K562 (cell line): Measurements from ENCODE around the gene CRYBG2. TPM values are rescaled to one million over a fixed set of nuclear protein-coding genes. Genes with fewer than 3 reads are reported as not detected.

Experiments used
- ATAC-seq: fragments of 200-7000 bp; cut with Tn5 transposase; 3 replicates; pipeline ENCODE4 v1.9.1; 2020; ENCODE audit warnings: moderate library complexity
- BruUV-seq: library from RNA; stranded (reverse); fragments of 400-500 nt; replicated peaks from 2 replicates; lab custom pipeline; 2021; lab: Mats Ljungman, UMichigan
- CTCF ChIA-PET: fragments of 300-600 bp; formaldehyde crosslinking; extraction: SDS; loops from one replicate; lab custom pipeline; 2021; ENCODE audit warnings: low intra/inter-chr PET ratio; lab: Yijun Ruan, JAX
- POLR2A ChIA-PET: fragments of 300-600, 350-650 bp; sonication (Branson Sonifier 250); formaldehyde crosslinking; extraction: SDS; loops from one replicate; lab custom pipeline; 2021; ENCODE audit warnings: antibody characterized with exemption, inconsistent platforms; lab: Yijun Ruan, JAX
- DNase-seq, 4 experiments: peaks; one replicate each; pipeline versions ENCODE4 v3.0.0 to v3.0.0-alpha.2; 2011 to 2018; ENCODE audit warnings: low spot score in 3 of 4, mixed read lengths in 3 of 4; ENCODE audit errors: extremely low read depth in 1 of 4
- FAIRE-seq: peaks from 2 replicates; lab custom pipeline; 2011; peaks lifted over from hg19 to GRCh38; lab: Jason Lieb, UNC
- H2AFZ ChIP-seq: 2 replicates; pipeline ENCODE4 v1.6.0; 2011; ENCODE audit warnings: low read depth, low read length, control low read depth, inconsistent platforms
- H3K27ac ChIP-seq: fragments of 200-600 bp; 3 replicates; pipeline ENCODE4 v1.8.0; 2011; ENCODE audit warnings: low read depth, mild to moderate bottlenecking, control low read depth, inconsistent platforms, low read length, moderate library complexity, mixed read lengths; ENCODE audit errors: extremely low read depth
- H3K27me3 ChIP-seq, 2 experiments: fragments of 300-600 bp in 1 of 2; 2 replicates in 1 of 2; 3 replicates in 1 of 2; pipeline versions ENCODE4 v1.6.0 to v1.8.0; 2011; ENCODE audit warnings: inconsistent platforms in 2 of 2, low read length in 2 of 2, mild to moderate bottlenecking in 1 of 2, mixed read lengths in 1 of 2, moderate library complexity in 1 of 2; ENCODE audit not compliant: control insufficient read depth in 2 of 2, insufficient read depth in 2 of 2
- H3K36me3 ChIP-seq: fragments of 300-600 bp; 3 replicates; pipeline ENCODE4 v1.8.0; 2011; ENCODE audit warnings: mild to moderate bottlenecking, low read length, inconsistent platforms; ENCODE audit not compliant: control insufficient read depth, insufficient read depth
- H3K4me1 ChIP-seq, 2 experiments: fragments of 200-600 bp in 1 of 2; replicated peaks in 1 of 2; 2 replicates in 1 of 2; 3 replicates in 1 of 2; pipeline versions ENCODE4 v1.5.1 to v1.8.0; 2011; ENCODE audit warnings: inconsistent platforms in 2 of 2, low read length in 2 of 2, mild to moderate bottlenecking in 1 of 2, mixed read lengths in 1 of 2, moderate library complexity in 1 of 2; ENCODE audit not compliant: control insufficient read depth in 2 of 2, insufficient read depth in 2 of 2
- H3K4me2 ChIP-seq: 2 replicates; pipeline ENCODE4 v1.6.1; 2011; ENCODE audit warnings: low read length, control low read depth, inconsistent platforms, mixed read lengths; ENCODE audit not compliant: insufficient read depth
- H3K4me3 ChIP-seq: fragments of 200-600 bp; sonication (generic), shearing (Covaris generic); 2 replicates; pipeline ENCODE4 v1.5.1; 2016; ENCODE audit warnings: control low read depth, inconsistent platforms
- H3K79me2 ChIP-seq: fragments of 200-600 bp; 3 replicates; pipeline ENCODE4 v1.8.0; 2011; ENCODE audit warnings: low read length, inconsistent platforms; ENCODE audit not compliant: control insufficient read depth, insufficient read depth
- H3K9ac ChIP-seq, 2 experiments: 2 replicates each; pipeline versions ENCODE4 v1.6.0 to v1.6.1; 2011; ENCODE audit warnings: low read depth in 2 of 2, low read length in 2 of 2, control low read depth in 1 of 2, inconsistent platforms in 1 of 2, mild to moderate bottlenecking in 1 of 2, mixed read lengths in 1 of 2; ENCODE audit not compliant: insufficient read depth in 1 of 2
- H3K9me1 ChIP-seq: one replicate; pipeline ENCODE4 v1.6.0; 2011; ENCODE audit warnings: inconsistent platforms, mild to moderate bottlenecking, low read length, moderate library complexity; ENCODE audit not compliant: control insufficient read depth, insufficient read depth
- H3K9me3 ChIP-seq: replicated peaks from 2 replicates; pipeline ENCODE4 v1.5.1; 2011; ENCODE audit warnings: low read depth, low read length, inconsistent platforms; ENCODE audit not compliant: control insufficient read depth, insufficient read depth
- H4K20me1 ChIP-seq: replicated peaks from 2 replicates; pipeline ENCODE4 v1.6.1; 2011; ENCODE audit warnings: low read length, inconsistent platforms, mixed read lengths; ENCODE audit not compliant: control insufficient read depth, insufficient read depth
- ATF7 ChIP-seq: fragments of 450-650 bp; IDR thresholded peaks from 2 replicates; pipeline ENCODE4 v1.7.1; 2014; ENCODE audit warnings: mild to moderate bottlenecking, moderate library complexity
- ERF ChIP-seq: fragments of 450-650 bp; formaldehyde crosslinking; IDR thresholded peaks from 2 replicates; pipeline ENCODE4 v1.4.0; 2020; ENCODE audit warnings: mild to moderate bottlenecking, mixed read lengths
- JUND ChIP-seq, 2 experiments: IDR thresholded peaks; 2 replicates in 1 of 2; 3 replicates in 1 of 2; pipeline ENCODE4 v1.6.1; 2011; ENCODE audit warnings: borderline replicate concordance in 2 of 2, low read depth in 2 of 2, low read length in 2 of 2, improper control_type of control experiment in 1 of 2, missing biosample characterization in 1 of 2, missing genetic modification characterization in 1 of 2, missing genetic modification reagents in 1 of 2
- NFYB ChIP-seq: IDR thresholded peaks from 2 replicates; pipeline ENCODE4 v1.6.1; 2011; ENCODE audit warnings: mild to moderate bottlenecking, moderate library complexity; ENCODE audit not compliant: insufficient read length; ENCODE audit errors: extremely low read depth
- TARDBP ChIP-seq: fragments of 450-650 bp; IDR thresholded peaks from 2 replicates; pipeline ENCODE4 v1.6.1; 2016
- TEAD1 ChIP-seq, 2 experiments: fragments of 450-650 bp in 1 of 2; sonication (generic) in 1 of 2; formaldehyde crosslinking; IDR thresholded peaks; 2 replicates each; pipeline versions ENCODE4 v1.4.0 to v1.8.0; 2020 to 2022; ENCODE audit warnings: mild to moderate bottlenecking in 2 of 2, missing genetic modification reagents in 1 of 2
- USF1 ChIP-seq: sonication (generic); formaldehyde crosslinking; IDR thresholded peaks from 2 replicates; pipeline ENCODE4 v1.9.0; 2022; ENCODE audit warnings: mild to moderate bottlenecking, missing genetic modification reagents
- ZBTB33 ChIP-seq: sonication (generic); formaldehyde crosslinking; IDR thresholded peaks from 2 replicates; pipeline ENCODE4 v1.8.1; 2023; ENCODE audit warnings: mild to moderate bottlenecking, missing genetic modification reagents
- ZNF23 ChIP-seq: fragments of 250-450 bp; sonication (Bioruptor Pico); IDR thresholded peaks from 2 replicates; pipeline ENCODE4 v1.4.0; 2020; ENCODE audit warnings: mild to moderate bottlenecking
- ZNF24 ChIP-seq: fragments of 450-650 bp; IDR thresholded peaks from 2 replicates; pipeline ENCODE4 v1.6.1; 2016
- ZNF3 ChIP-seq: fragments of 250-450 bp; sonication (Bioruptor Pico); IDR thresholded peaks from 2 replicates; pipeline ENCODE4 v1.5.0; 2021; ENCODE audit warnings: mild to moderate bottlenecking, moderate library complexity
- ZNF398 ChIP-seq: fragments of 250-450 bp; sonication (Bioruptor Pico); IDR thresholded peaks from 2 replicates; pipeline ENCODE4 v1.8.0; 2021; ENCODE audit warnings: moderate library complexity, mild to moderate bottlenecking, inconsistent platforms
- ZNF668 ChIP-seq: fragments of 250-450 bp; sonication (Bioruptor Pico); IDR thresholded peaks from 2 replicates; pipeline ENCODE4 v1.8.0; 2022; ENCODE audit warnings: mild to moderate bottlenecking, inconsistent platforms
- WGBS: fragments of 100-300 bp; shearing (Covaris generic); methylation state at CpG from one replicate; pipeline ENCODE4 v1.1.6; 2016; ENCODE audit warnings: low coverage, mixed read lengths; ENCODE audit not compliant: insufficient coverage; ENCODE audit errors: missing lambda C conversion rate; 5-methylcytosine and 5-hydroxymethylcytosine counted together
- in situ Hi-C: fragments of 300-500 bp; cut with MboI; formaldehyde crosslinking; loops from 4 replicates; pipeline ENCODE4 v1.15.0; 2018; ENCODE audit warnings: inconsistent platforms, mixed read lengths
- intact Hi-C: fragments of 100-400 bp; cut with micrococcal nuclease; formaldehyde crosslinking; loops from 2 replicates; pipeline ENCODE4 v1.14.2; 2022
- polyA plus RNA-seq, 8 experiments: library from polyadenylated mRNA; depleted of rRNA in 4 of 8; stranded (reverse) in 5 of 8; unstranded in 3 of 8; fragments of >200 nt; fragmentation: Nextera tagmentation in 2 of 8; fragmentation: Illumina TruSeq in 1 of 8; extraction: Ambion mirVana in 2 of 8; extraction: Trizol in 1 of 8; gene quantifications; 2 replicates each; pipeline versions ENCODE4 v1.2.1 to v1.2.3, GENCODE V29; 2011 to 2014; ENCODE audit warnings: inconsistent platforms in 1 of 8, missing spikeins in 1 of 8
- total RNA-seq, 7 experiments: library from RNA; depleted of rRNA in 6 of 7; stranded (reverse); fragments of >200 nt in 6 of 7; fragmentation: Illumina TruSeq in 2 of 7; extraction: Trizol in 2 of 7; gene quantifications; 2 replicates each; pipeline versions ENCODE4 v1.2.1 to v1.2.3, GENCODE V29; 2011 to 2021; ENCODE audit warnings: low replicate concordance in 1 of 7
- TF ChIP-seq, protein P1 (sequence below), 2 experiments: fragments of 450-650 bp in 1 of 2; sonication (generic) in 1 of 2; formaldehyde crosslinking in 1 of 2; IDR thresholded peaks in 1 of 2; conservative IDR thresholded peaks in 1 of 2; 2 replicates each; pipeline versions ENCODE4 v1.6.1 to v1.8.1; 2016 to 2023; ENCODE audit warnings: mild to moderate bottlenecking in 2 of 2, moderate library complexity in 2 of 2, inconsistent platforms in 1 of 2, missing genetic modification reagents in 1 of 2

The CRYBG2 gene
- total and polyA plus RNA-seq, 9 of the 15 experiments (the other 6 are each of a cell fraction or from before 2014, with no cell fraction given), result 0.39 to 8.5 (median 3.7) TPM

DNA sequence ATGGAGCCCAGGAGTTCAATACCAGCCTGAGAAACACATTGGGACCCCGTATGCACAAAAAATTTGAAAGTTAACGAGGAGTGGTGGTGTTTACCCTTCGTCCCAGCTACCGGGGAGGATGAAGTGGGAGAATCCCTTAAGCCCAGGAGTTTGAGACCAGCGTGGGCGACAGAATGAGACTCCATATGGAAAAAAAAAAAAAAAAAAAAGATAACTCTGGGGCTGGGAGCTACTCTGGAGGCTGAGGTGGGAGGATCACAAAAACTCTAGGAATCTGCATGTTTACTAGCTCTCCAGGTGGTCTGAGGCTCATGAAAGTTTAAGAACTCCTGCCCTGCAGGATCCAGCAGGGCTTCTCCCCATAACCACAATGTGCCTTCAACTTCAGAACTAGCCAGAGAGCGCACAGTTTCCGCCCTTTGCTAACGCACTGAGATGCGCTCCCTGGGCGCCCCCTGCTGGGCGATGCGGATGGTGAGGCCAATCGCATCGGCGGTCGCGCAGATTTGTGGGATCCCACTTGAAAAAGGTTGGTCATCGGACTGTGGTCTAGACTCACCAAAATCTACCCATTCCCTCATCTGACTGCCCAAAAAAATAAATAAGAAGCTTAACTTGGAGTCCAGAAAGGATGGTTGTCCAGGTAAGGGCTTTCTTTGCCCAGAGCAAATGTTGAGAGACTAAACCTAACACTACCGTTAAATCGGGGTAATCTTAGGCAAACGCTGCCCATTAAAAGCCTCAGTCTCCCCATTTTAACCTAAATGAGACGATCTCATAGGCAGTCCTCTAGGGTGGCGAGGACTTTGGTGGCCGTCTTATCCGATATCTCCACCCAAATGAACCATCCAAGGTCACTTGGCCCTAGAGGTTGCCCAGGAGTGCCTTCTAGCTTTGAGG lies 9.9 kb upstream of the CRYBG2 start:
- peak; percentile 88 to 95 (median 90) for DNase-seq
- BruUV-seq, result no TSS peak
- POLR2A ChIA-PET, result interaction anchor here (0.6 to 2.1 kb wide), 5 partner anchors 10 to 91 kb away, joined by 3 to 14 read pairs (median 5); partner anchors contain the start of gene CRYBG2
- H3K4me3 ChIP-seq, result no peak overlapping the region
- no peaks in the 10 kb centered on the region for H3K9me1 ChIP-seq
- ATAC-seq, result peak; percentile 96
- FAIRE-seq, result peak; percentile 95
- no peaks in the 10 kb centered on the region for H3K79me2 ChIP-seq
- H3K4me1 ChIP-seq, result peaks cover 4 to 34% of the 10 kb centered on the region in 2 experiments; a peak in 4 of 5 replicates
- H3K27ac ChIP-seq, result no peak overlapping the region
- intact Hi-C loops, result loop anchor here (1.0 to 2.0 kb wide), 3 partner anchors 35 to 76 kb away; no protein-coding TSS in a partner anchor
- no peaks in the 10 kb centered on the region; a peak in 1 of 5 replicates for H3K27me3 ChIP-seq
- H3K9ac ChIP-seq, result no peak overlapping the region; a peak in 2 of 4 replicates
- CTCF ChIA-PET, result interaction anchor here (0.7 to 2.6 kb wide), 6 partner anchors 15 to 196 kb away, joined by 3 to 20 read pairs (median 4); partner anchors contain the start of gene SH3BGRL3
- in situ Hi-C loops, result no loop called here
- peak overlapping the region; percentile 79 for H2AFZ ChIP-seq
- H3K9me3 ChIP-seq, result no peaks in the 10 kb centered on the region
- no peaks in the 10 kb centered on the region for H4K20me1 ChIP-seq
- WGBS, result 16% methylated on average over 26 of the region's 26 CpGs
- H3K4me2 ChIP-seq, result no peak overlapping the region; the same call in 1 of the 2 replicates
- no peaks in the 10 kb centered on the region for H3K36me3 ChIP-seq
- TF ChIP-seq NFYB, result no peak
- no peak for TF ChIP-seq TARDBP
- no peak for TF ChIP-seq ERF (CRISPR knock-in tag)
- peak; percentile 75 for TF ChIP-seq ZBTB33 (CRISPR knock-in tag)
- TF ChIP-seq, protein P1, sequence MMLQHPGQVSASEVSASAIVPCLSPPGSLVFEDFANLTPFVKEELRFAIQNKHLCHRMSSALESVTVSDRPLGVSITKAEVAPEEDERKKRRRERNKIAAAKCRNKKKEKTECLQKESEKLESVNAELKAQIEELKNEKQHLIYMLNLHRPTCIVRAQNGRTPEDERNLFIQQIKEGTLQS (IDR thresholded peaks at IDR 0.05), result no peak
- TF ChIP-seq, protein P1 (CRISPR knock-in tag; conservative IDR thresholded peaks at IDR 0.05), result 0 out of 2 replicates have a peak, but pooled peaks have one; percentile 47
- TF ChIP-seq TEAD1 (CRISPR knock-in tag; IDR thresholded peaks at IDR 0.05), result peak in 1 of 2 experiments; percentile 44; a peak in 1 of 4 replicates
- TF ChIP-seq ZNF24, result peak; percentile 89
- TF ChIP-seq ZNF398 (CRISPR knock-in tag), result no peak
- TF ChIP-seq USF1 (CRISPR knock-in tag), result no peak
- no peak for TF ChIP-seq ZNF23 (CRISPR knock-in tag)
- peak; percentile 70 for TF ChIP-seq JUND (IDR thresholded peaks at IDR 0.05; ENCODE audit: borderline replicate concordance, low read depth, low read length)
- peak; percentile 67; the same call in 1 of the 3 replicates for TF ChIP-seq JUND (tag; IDR thresholded peaks at IDR 0.05; ENCODE audit: borderline replicate concordance, low read depth, low read length)
- no peak for TF ChIP-seq ZNF668
- TF ChIP-seq ZNF3 (CRISPR knock-in tag), result no peak
- TF ChIP-seq ATF7, result 0 out of 2 replicates have a peak, but pooled peaks have one; percentile 37
